RWPE1 (cell line): ENCODE data around the gene OSBP2.

Experiments
- CTCF ChIA-PET: fragments of 350-600 bp; sonication (Branson Sonifier 250); formaldehyde crosslinking; extraction: SDS; loops from one replicate; lab custom pipeline; 2021; lab: Yijun Ruan, JAX
- POLR2A ChIA-PET: fragments of 400-600 bp; formaldehyde crosslinking; extraction: SDS; loops from one replicate; lab custom pipeline; 2020; ENCODE audit warnings: antibody characterized with exemption; ENCODE audit not compliant: low non-redundant PET; lab: Yijun Ruan, JAX
- DNase-seq: peaks from one replicate; pipeline ENCODE4 v3.0.0; 2012; ENCODE audit warnings: low spot score
- H3K27ac ChIP-seq: fragments of 450-650 bp; 2 replicates; pipeline ENCODE4 v1.5.1; 2017
- TF ChIP-seq, protein P1 (sequence below): fragments of 450-650 bp; conservative IDR thresholded peaks from 2 replicates; pipeline ENCODE4 v1.5.1; 2017; ENCODE audit warnings: low read depth, mild to moderate bottlenecking

The OSBP2 gene

GRCh38 chr22:30806391-30806861 lies 111.8 kb downstream of the OSBP2 start:
- H3K27ac ChIP-seq = peak overlapping the region; percentile 73
- POLR2A ChIA-PET = no interaction called here
- DNase-seq = peak; percentile 53
- TF ChIP-seq, protein P1, sequence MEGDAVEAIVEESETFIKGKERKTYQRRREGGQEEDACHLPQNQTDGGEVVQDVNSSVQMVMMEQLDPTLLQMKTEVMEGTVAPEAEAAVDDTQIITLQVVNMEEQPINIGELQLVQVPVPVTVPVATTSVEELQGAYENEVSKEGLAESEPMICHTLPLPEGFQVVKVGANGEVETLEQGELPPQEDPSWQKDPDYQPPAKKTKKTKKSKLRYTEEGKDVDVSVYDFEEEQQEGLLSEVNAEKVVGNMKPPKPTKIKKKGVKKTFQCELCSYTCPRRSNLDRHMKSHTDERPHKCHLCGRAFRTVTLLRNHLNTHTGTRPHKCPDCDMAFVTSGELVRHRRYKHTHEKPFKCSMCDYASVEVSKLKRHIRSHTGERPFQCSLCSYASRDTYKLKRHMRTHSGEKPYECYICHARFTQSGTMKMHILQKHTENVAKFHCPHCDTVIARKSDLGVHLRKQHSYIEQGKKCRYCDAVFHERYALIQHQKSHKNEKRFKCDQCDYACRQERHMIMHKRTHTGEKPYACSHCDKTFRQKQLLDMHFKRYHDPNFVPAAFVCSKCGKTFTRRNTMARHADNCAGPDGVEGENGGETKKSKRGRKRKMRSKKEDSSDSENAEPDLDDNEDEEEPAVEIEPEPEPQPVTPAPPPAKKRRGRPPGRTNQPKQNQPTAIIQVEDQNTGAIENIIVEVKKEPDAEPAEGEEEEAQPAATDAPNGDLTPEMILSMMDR = no peak
- CTCF ChIA-PET = interaction anchor here (0.6 kb wide), 1 partner anchor 114 kb away, joined by 7 read pairs; no protein-coding TSS in a partner anchor

DNA sequence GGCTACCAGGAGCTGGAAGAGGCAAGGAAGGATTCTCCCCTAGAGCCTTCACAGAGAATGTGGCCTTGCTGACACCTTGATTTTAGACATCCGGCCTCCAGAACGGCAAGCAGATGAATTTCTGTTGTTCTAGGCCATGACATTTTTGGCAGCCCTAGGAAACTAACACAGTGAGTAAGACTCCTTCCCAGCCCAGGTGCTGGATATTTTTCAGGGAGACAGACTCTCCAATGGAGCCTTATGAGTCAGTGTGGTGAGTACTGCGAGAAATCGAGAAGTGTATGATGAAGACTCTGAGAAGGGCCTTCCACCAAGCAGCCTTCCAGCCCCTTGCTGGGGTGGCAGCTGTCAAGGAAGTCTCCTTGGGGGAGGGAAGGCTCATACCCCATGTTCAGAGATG lies 114.4 kb downstream of the OSBP2 start:
- ChIA-PET POLR2A (no interaction called here), CTCF (no interaction called here)
- no peak for DNase-seq
- TF ChIP-seq, protein P1 = no peak
- peak overlapping the region; percentile 50 for H3K27ac ChIP-seq

GRCh38 chr22:30810105-30810504 lies 115.4 kb downstream of the OSBP2 start:
- TF ChIP-seq, protein P1 = no peak
- DNase-seq = no peak
- H3K27ac ChIP-seq = no peak overlapping the region
- ChIA-PET POLR2A (no interaction called here), CTCF (interaction anchor here (0.6 kb wide), 1 partner anchor 273 kb away, joined by 4 read pairs; no protein-coding TSS in a partner anchor)

DNA sequence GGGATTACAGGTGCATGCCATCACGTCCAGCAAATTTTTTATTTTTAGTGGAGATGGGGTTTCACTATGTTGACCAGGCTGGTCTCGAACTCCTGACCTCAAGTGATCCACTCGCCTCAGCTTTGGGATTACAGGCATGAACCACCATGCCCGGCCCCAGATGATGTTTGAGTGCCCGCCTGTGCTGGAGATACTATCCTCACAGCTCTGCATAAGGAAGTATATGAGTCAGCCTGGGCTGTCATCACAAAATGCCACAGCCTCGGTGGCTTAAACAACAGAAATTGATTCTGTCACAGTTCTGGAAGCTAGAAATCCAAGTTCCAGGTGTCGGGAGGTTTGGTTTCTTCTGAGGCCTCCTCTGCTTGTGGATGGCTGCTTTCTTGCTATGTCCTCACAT lies 119.3 kb downstream of the OSBP2 start:
- CTCF ChIA-PET = interaction anchor here (1.1 kb wide), 1 partner anchor 10 kb away, joined by 3 read pairs; no protein-coding TSS in a partner anchor
- no peak for DNase-seq
- TF ChIP-seq, protein P1 = no peak
- POLR2A ChIA-PET = no interaction called here
- no peak overlapping the region for H3K27ac ChIP-seq

DNA sequence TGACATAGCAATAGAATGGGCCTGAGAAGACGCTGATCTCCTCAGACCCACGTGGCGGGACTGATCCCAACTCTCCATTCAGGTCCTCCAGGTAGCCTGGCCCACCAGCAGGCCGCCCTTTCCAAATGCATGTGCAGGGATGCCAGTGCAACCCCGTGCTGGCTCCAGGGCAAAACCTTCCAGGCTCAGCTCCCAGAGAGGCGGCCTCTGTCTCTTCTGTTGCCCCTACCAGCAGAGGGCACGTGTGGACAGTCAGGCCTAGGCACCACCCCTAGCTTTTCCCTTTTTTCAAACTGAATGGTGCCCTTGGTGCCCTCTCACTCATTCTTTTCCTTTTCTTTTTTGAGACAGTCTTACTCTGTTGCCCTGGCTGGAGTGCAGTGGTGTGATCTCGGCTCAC lies 121.7 kb downstream of the OSBP2 start:
- DNase-seq = no peak
- ChIA-PET POLR2A (no interaction called here), CTCF (interaction anchor here (0.5 to 1.1 kb wide), 3 partner anchors 103 to 152 kb away, joined by 3 to 5 read pairs (median 3); partner anchors contain the start of gene MORC2)
- H3K27ac ChIP-seq = no peak overlapping the region
- TF ChIP-seq, protein P1 = no peak

DNA sequence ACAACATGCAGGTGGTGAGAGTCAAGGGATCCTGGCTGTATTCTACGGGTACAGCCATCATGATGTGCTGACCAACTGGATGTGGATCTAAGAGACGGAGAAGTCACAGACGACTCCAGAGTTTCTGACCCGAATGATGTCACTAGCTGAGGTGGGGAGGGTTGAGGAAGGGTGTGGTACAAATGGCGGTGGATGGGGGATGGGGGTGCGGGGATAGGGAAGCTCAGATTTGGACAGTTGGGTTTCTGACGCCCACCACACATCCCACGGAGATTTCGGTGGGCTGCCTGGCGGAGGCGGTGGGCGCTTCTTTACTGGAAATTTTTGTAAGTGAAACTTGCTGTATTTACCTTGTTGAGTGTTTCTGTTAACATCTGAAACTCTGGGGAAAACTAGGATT lies 126.7 kb downstream of the OSBP2 start:
- no peak for DNase-seq
- POLR2A ChIA-PET = no interaction called here
- TF ChIP-seq, protein P1 = no peak
- CTCF ChIA-PET = interaction anchor here (0.8 kb wide), 1 partner anchor 57 kb away, joined by 3 read pairs; no protein-coding TSS in a partner anchor
- H3K27ac ChIP-seq = no peak overlapping the region
